HUES6 (cell line): Measurements from ENCODE around the gene FGF12.

Experiments used
- H3K27ac ChIP-seq: 2 replicates; pipeline ENCODE4 v1.7.0; 2013; ENCODE audit warnings: low read depth, mild to moderate bottlenecking, low read length, inconsistent platforms
- H3K27me3 ChIP-seq: 2 replicates; pipeline ENCODE4 v1.6.1; 2013; ENCODE audit warnings: low read length; ENCODE audit not compliant: control insufficient read depth, insufficient read depth
- H3K36me3 ChIP-seq: 2 replicates; pipeline ENCODE4 v1.6.1; 2013; ENCODE audit warnings: low read length; ENCODE audit not compliant: control insufficient read depth, insufficient read depth
- H3K4me1 ChIP-seq: 2 replicates; pipeline ENCODE4 v1.6.1; 2013; ENCODE audit warnings: low read length; ENCODE audit not compliant: control insufficient read depth, insufficient read depth
- H3K4me3 ChIP-seq: 2 replicates; pipeline ENCODE4 v1.5.1; 2013; ENCODE audit warnings: low read depth, low read length
- H3K9ac ChIP-seq: one replicate; pipeline ENCODE4 v1.6.1; 2013; ENCODE audit warnings: mild to moderate bottlenecking, low read length
- H3K9me3 ChIP-seq: 2 replicates; pipeline ENCODE4 v1.6.1; 2013; ENCODE audit warnings: low read depth, low read length; ENCODE audit not compliant: control insufficient read depth, insufficient read depth

The FGF12 gene

GRCh38 chr3:192685801-192686200, 41.5 kb downstream of the FGF12 start:
- H3K27me3 ChIP-seq: no peaks in the 10 kb centered on the region
- no peaks in the 10 kb centered on the region for H3K4me1 ChIP-seq
- H3K36me3 ChIP-seq: no peaks in the 10 kb centered on the region
- H3K4me3 ChIP-seq: no peak overlapping the region
- no peak overlapping the region for H3K9ac ChIP-seq
- H3K9me3 ChIP-seq: peaks cover 8% of the 10 kb centered on the region
- no peak overlapping the region for H3K27ac ChIP-seq

- H3K36me3 ChIP-seq: no peaks in the 10 kb centered on the region
- H3K27me3 ChIP-seq: no peaks in the 10 kb centered on the region
- H3K4me1 ChIP-seq: no peaks in the 10 kb centered on the region
- H3K4me3 ChIP-seq: no peak overlapping the region
- H3K9me3 ChIP-seq: peaks cover 8% of the 10 kb centered on the region
- no peak overlapping the region for H3K27ac ChIP-seq
- no peak overlapping the region for H3K9ac ChIP-seq
Observed at GRCh38 chr3:192684151-192684550, 43.2 kb downstream of the FGF12 start.

GRCh38 chr3:192675958-192676649, 51.2 kb downstream of the FGF12 start:
- no peak overlapping the region for H3K9ac ChIP-seq
- no peaks in the 10 kb centered on the region for H3K4me1 ChIP-seq
- no peaks in the 10 kb centered on the region for H3K36me3 ChIP-seq
- H3K27ac ChIP-seq: no peak overlapping the region
- H3K27me3 ChIP-seq: no peaks in the 10 kb centered on the region
- no peak overlapping the region for H3K4me3 ChIP-seq
- no peaks in the 10 kb centered on the region for H3K9me3 ChIP-seq

GRCh38 chr3:192655628-192656027, 71.7 kb downstream of the FGF12 start:
- no peak overlapping the region for H3K9ac ChIP-seq
- peaks cover 11% of the 10 kb centered on the region for H3K4me1 ChIP-seq
- H3K27ac ChIP-seq: no peak overlapping the region
- no peaks in the 10 kb centered on the region for H3K36me3 ChIP-seq
- H3K27me3 ChIP-seq: no peaks in the 10 kb centered on the region
- H3K4me3 ChIP-seq: no peak overlapping the region
- H3K9me3 ChIP-seq: no peaks in the 10 kb centered on the region

- Histone ChIP-seq H3K9me3 (no peaks in the 10 kb centered on the region), H3K36me3 (no peaks in the 10 kb centered on the region), H3K9ac (no peak overlapping the region), H3K4me1 (peaks cover 11% of the 10 kb centered on the region), H3K27me3 (no peaks in the 10 kb centered on the region), H3K4me3 (no peak overlapping the region), H3K27ac (no peak overlapping the region)
Observed at GRCh38 chr3:192655040-192655439, 72.3 kb downstream of the FGF12 start.

GRCh38 chr3:192653862-192654261, 73.5 kb downstream of the FGF12 start:
- Histone ChIP-seq H3K9ac (no peak overlapping the region), H3K36me3 (no peaks in the 10 kb centered on the region), H3K4me1 (peaks cover 11% of the 10 kb centered on the region), H3K9me3 (no peaks in the 10 kb centered on the region), H3K27me3 (no peaks in the 10 kb centered on the region), H3K4me3 (no peak overlapping the region), H3K27ac (no peak overlapping the region)

- Histone ChIP-seq H3K27ac (no peak overlapping the region), H3K27me3 (no peaks in the 10 kb centered on the region), H3K36me3 (no peaks in the 10 kb centered on the region), H3K9ac (no peak overlapping the region), H3K9me3 (no peaks in the 10 kb centered on the region), H3K4me1 (peaks cover 11% of the 10 kb centered on the region), H3K4me3 (no peak overlapping the region)
Observed at GRCh38 chr3:192652727-192653126, 74.6 kb downstream of the FGF12 start.

- no peaks in the 10 kb centered on the region for H3K36me3 ChIP-seq
- H3K27ac ChIP-seq: no peak overlapping the region
- H3K27me3 ChIP-seq: no peaks in the 10 kb centered on the region
- no peaks in the 10 kb centered on the region for H3K9me3 ChIP-seq
- H3K4me1 ChIP-seq: peaks cover 11% of the 10 kb centered on the region
- H3K9ac ChIP-seq: no peak overlapping the region
- no peak overlapping the region for H3K4me3 ChIP-seq
Observed at GRCh38 chr3:192651836-192652512, 75.4 kb downstream of the FGF12 start.

- H3K9ac ChIP-seq: no peak overlapping the region
- H3K36me3 ChIP-seq: no peaks in the 10 kb centered on the region
- no peaks in the 10 kb centered on the region for H3K9me3 ChIP-seq
- no peaks in the 10 kb centered on the region for H3K4me1 ChIP-seq
- H3K4me3 ChIP-seq: no peak overlapping the region
- no peak overlapping the region for H3K27ac ChIP-seq
- no peaks in the 10 kb centered on the region for H3K27me3 ChIP-seq
Observed at GRCh38 chr3:192645437-192645836, 81.9 kb downstream of the FGF12 start.

- Histone ChIP-seq H3K9ac (no peak overlapping the region), H3K27ac (no peak overlapping the region), H3K27me3 (no peaks in the 10 kb centered on the region), H3K9me3 (no peaks in the 10 kb centered on the region), H3K4me1 (peaks cover 5% of the 10 kb centered on the region; the same call in 1 of the 2 replicates), H3K4me3 (no peak overlapping the region), H3K36me3 (no peaks in the 10 kb centered on the region)
Observed at GRCh38 chr3:192642651-192643050, 84.7 kb downstream of the FGF12 start.

GRCh38 chr3:192641919-192642318, 85.4 kb downstream of the FGF12 start:
- no peak overlapping the region for H3K4me3 ChIP-seq
- H3K9ac ChIP-seq: no peak overlapping the region
- H3K9me3 ChIP-seq: no peaks in the 10 kb centered on the region
- no peak overlapping the region for H3K27ac ChIP-seq
- H3K36me3 ChIP-seq: no peaks in the 10 kb centered on the region
- H3K27me3 ChIP-seq: no peaks in the 10 kb centered on the region
- H3K4me1 ChIP-seq: peaks cover 5% of the 10 kb centered on the region; the same call in 1 of the 2 replicates
